Right atrium auricular region (tissue), 2 donors: Measurements from ENCODE around the gene C16orf95. TPM values are rescaled to one million over a fixed set of nuclear protein-coding genes. Genes with fewer than 3 reads are reported as not detected.
"Not testable (repeated sequence)": the region's sequence is repeated elsewhere in the genome, so short reads cannot be mapped to it uniquely, and the experiment has no call there.

Experiments used
- DNase-seq: peaks from one replicate; pipeline ENCODE4 v3.0.0-alpha.2; 2019; ENCODE audit warnings: low spot score
- H3K27ac ChIP-seq, 2 donors: fragments of 200-600 bp; sonication (generic); 1 replicate in 1 of 2; 2 replicates in 1 of 2; pipeline ENCODE4 v1.5.1; 2016 to 2019
- H3K27me3 ChIP-seq, 2 donors: fragments of 200-600 bp; sonication (generic); one replicate each; pipeline versions ENCODE4 v1.5.1 to v1.6.0; 2017 to 2019
- H3K36me3 ChIP-seq: fragments of 200-600 bp; sonication (generic); one replicate; pipeline ENCODE4 v1.5.1; 2016
- H3K4me1 ChIP-seq, 2 donors: fragments of 200-600 bp; sonication (generic); one replicate each; pipeline versions ENCODE4 v1.5.1 to v1.6.0; 2017 to 2019
- H3K4me3 ChIP-seq, 2 donors: fragments of 200-600 bp; sonication (generic); 1 replicate in 1 of 2; 2 replicates in 1 of 2; pipeline ENCODE4 v1.5.1; 2017 to 2019; ENCODE audit warnings: mild to moderate bottlenecking in 1 of 2, moderate library complexity in 1 of 2
- H3K9me3 ChIP-seq, 2 donors: fragments of 200-600 bp; sonication (generic); one replicate each; pipeline ENCODE4 v1.5.1; 2019
- CTCF ChIP-seq, 2 donors: fragments of 200-600 bp; sonication (generic); IDR thresholded peaks; one replicate each; pipeline ENCODE4 v1.5.1; 2019; ENCODE audit warnings: antibody characterized with exemption in 2 of 2
- total RNA-seq, 2 donors: library from RNA; depleted of rRNA; stranded (reverse); fragments of >200 nt; gene quantifications; one replicate each; pipeline ENCODE4 v1.1.0, GENCODE V29; 2016

The C16orf95 gene
- total RNA-seq, 2 donors from 2014 or later = 0.59 to 2.4 TPM

GRCh38 chr16:87267566-87267965 lies 49.6 kb downstream of the C16orf95 start:
- H3K36me3 ChIP-seq = no peaks in the 10 kb centered on the region
- H3K9me3 ChIP-seq = no peaks in the 10 kb centered on the region
- H3K4me3 ChIP-seq = no peak overlapping the region
- TF ChIP-seq CTCF (IDR thresholded peaks at IDR 0.05) = no peak
- no peaks in the 10 kb centered on the region for H3K27me3 ChIP-seq
- DNase-seq = no peak
- no peaks in the 10 kb centered on the region for H3K4me1 ChIP-seq
- H3K27ac ChIP-seq = no peak overlapping the region

- no peak for TF ChIP-seq CTCF (IDR thresholded peaks at IDR 0.05)
- Histone ChIP-seq H3K4me1 (no peaks in the 10 kb centered on the region), H3K27ac (no peak overlapping the region), H3K9me3 (no peaks in the 10 kb centered on the region), H3K4me3 (no peak overlapping the region), H3K27me3 (no peaks in the 10 kb centered on the region), H3K36me3 (no peaks in the 10 kb centered on the region)
- DNase-seq = no peak
Measured at GRCh38 chr16:87266846-87267245, 50.3 kb downstream of the C16orf95 start.

- no peak for DNase-seq
- Histone ChIP-seq H3K9me3 (no peaks in the 10 kb centered on the region), H3K4me3 (no peak overlapping the region), H3K27me3 (no peaks in the 10 kb centered on the region), H3K4me1 (no peaks in the 10 kb centered on the region), H3K36me3 (no peaks in the 10 kb centered on the region), H3K27ac (no peak overlapping the region)
- no peak for TF ChIP-seq CTCF (IDR thresholded peaks at IDR 0.05)
Measured at GRCh38 chr16:87265261-87265660, 51.9 kb downstream of the C16orf95 start.

- Histone ChIP-seq H3K9me3 (no peaks in the 10 kb centered on the region), H3K27me3 (no peaks in the 10 kb centered on the region), H3K4me3 (no peak overlapping the region), H3K36me3 (no peaks in the 10 kb centered on the region), H3K4me1 (no peaks in the 10 kb centered on the region), H3K27ac (no peak overlapping the region)
- DNase-seq = no peak
- TF ChIP-seq CTCF (IDR thresholded peaks at IDR 0.05) = no peak
Measured at GRCh38 chr16:87264634-87265033, 52.6 kb downstream of the C16orf95 start.

GRCh38 chr16:87263418-87264052 lies 53.7 kb downstream of the C16orf95 start:
- Histone ChIP-seq H3K4me3 (no peak overlapping the region), H3K27me3 (no peaks in the 10 kb centered on the region), H3K27ac (no peak overlapping the region), H3K36me3 (no peaks in the 10 kb centered on the region), H3K4me1 (no peaks in the 10 kb centered on the region), H3K9me3 (no peaks in the 10 kb centered on the region)
- DNase-seq = no peak
- no peak for TF ChIP-seq CTCF (IDR thresholded peaks at IDR 0.05)

- Histone ChIP-seq H3K27ac (no peak overlapping the region), H3K4me1 (no peaks in the 10 kb centered on the region), H3K27me3 (no peaks in the 10 kb centered on the region), H3K36me3 (no peaks in the 10 kb centered on the region), H3K9me3 (no peaks in the 10 kb centered on the region), H3K4me3 (no peak overlapping the region)
- TF ChIP-seq CTCF (IDR thresholded peaks at IDR 0.05) = no peak
- DNase-seq = no peak
Measured at GRCh38 chr16:87259431-87259830, 57.8 kb downstream of the C16orf95 start.

GRCh38 chr16:87258653-87259052 lies 58.5 kb downstream of the C16orf95 start:
- not testable (repeated sequence) for DNase-seq, H3K36me3 ChIP-seq, H3K27me3 ChIP-seq, H3K4me3 ChIP-seq, H3K27ac ChIP-seq, H3K9me3 ChIP-seq, H3K4me1 ChIP-seq
